Upper lobe of left lung (tissue), 6 donors: ENCODE measurements around the gene ENTHD1. TPM values are rescaled to one million over a fixed set of nuclear protein-coding genes. Genes with fewer than 3 reads are reported as not detected.

Experiments used
- ATAC-seq, 2 donors: fragments of 200-7000 bp; cut with Tn5 transposase; one replicate each; pipeline ENCODE4 v1.9.1; 2022; ENCODE audit warnings: mild to moderate bottlenecking in 2 of 2, moderate library complexity in 2 of 2; ENCODE audit not compliant: low FRiP score in 2 of 2
- DNase-seq, 2 donors: peaks; one replicate each; pipeline ENCODE4 v3.0.0-alpha.2; 2019 to 2020
- H3K27ac ChIP-seq, 4 donors: fragments of 200-600 bp; sonication (generic); one replicate each; pipeline ENCODE4 v1.5.1; 2016 to 2019
- H3K27me3 ChIP-seq, 4 donors: fragments of 200-600 bp; sonication (generic); one replicate each; pipeline ENCODE4 v1.5.1; 2017 to 2019
- H3K36me3 ChIP-seq, 4 donors: fragments of 200-600 bp; sonication (generic); one replicate each; pipeline ENCODE4 v1.5.1; 2016 to 2019
- H3K4me1 ChIP-seq, 4 donors: fragments of 200-600 bp; sonication (generic); one replicate each; pipeline ENCODE4 v1.5.1; 2018 to 2019
- H3K4me3 ChIP-seq, 4 donors: fragments of 200-600 bp; sonication (generic); one replicate each; pipeline ENCODE4 v1.5.1; 2017 to 2019; ENCODE audit warnings: mild to moderate bottlenecking in 2 of 4, moderate library complexity in 1 of 4
- H3K9me3 ChIP-seq, 4 donors: fragments of 200-600 bp; sonication (generic); one replicate each; pipeline ENCODE4 v1.5.1; 2018 to 2019
- EP300 ChIP-seq, 4 donors: sonication (generic); formaldehyde crosslinking; IDR thresholded peaks; one replicate each; pipeline ENCODE4 v1.5.1; 2017; ENCODE audit warnings: antibody characterized with exemption in 4 of 4, control low read depth in 2 of 4
- POLR2A ChIP-seq, 4 donors: fragments of 450-650 bp; IDR thresholded peaks; one replicate each; pipeline ENCODE4 v1.5.1; 2016 to 2017; ENCODE audit warnings: antibody characterized with exemption in 4 of 4, mild to moderate bottlenecking in 2 of 4
- POLR2AphosphoS5 ChIP-seq, 2 donors: sonication (generic); formaldehyde crosslinking; IDR thresholded peaks; one replicate each; pipeline ENCODE4 v1.5.1; 2017; ENCODE audit warnings: antibody characterized with exemption in 2 of 2
- WGBS, 2 donors: methylation state at CpG; one replicate each; pipeline ENCODE4 v1.1.5; 2017 to 2018; 5-methylcytosine and 5-hydroxymethylcytosine counted together
- total RNA-seq, 6 donors: library from RNA; depleted of rRNA in 4 of 6; stranded (reverse); fragments of >200 nt in 4 of 6; gene quantifications; one replicate each; pipeline versions ENCODE4 v1.1.0 to v1.2.1, GENCODE V29; 2016 to 2021
- TF ChIP-seq, protein P1 (sequence below), 6 experiments: fragments of 450-650 bp in 4 of 6; fragments of 200-600 bp in 2 of 6; sonication (generic) in 2 of 6; IDR thresholded peaks; one replicate each; pipeline ENCODE4 v1.5.1; 2016 to 2019; ENCODE audit warnings: antibody characterized with exemption in 6 of 6
- donor health status: DM: no; HTN: no; CAD: no; lungs with moderate emphysema.
- donor health status: DM: no; HTN: yes; CAD: no; lungs with severe emphysema.

The ENTHD1 gene
- total RNA-seq, 6 donors from 2014 or later, result 0.09 TPM; not detected in 5

DNA sequence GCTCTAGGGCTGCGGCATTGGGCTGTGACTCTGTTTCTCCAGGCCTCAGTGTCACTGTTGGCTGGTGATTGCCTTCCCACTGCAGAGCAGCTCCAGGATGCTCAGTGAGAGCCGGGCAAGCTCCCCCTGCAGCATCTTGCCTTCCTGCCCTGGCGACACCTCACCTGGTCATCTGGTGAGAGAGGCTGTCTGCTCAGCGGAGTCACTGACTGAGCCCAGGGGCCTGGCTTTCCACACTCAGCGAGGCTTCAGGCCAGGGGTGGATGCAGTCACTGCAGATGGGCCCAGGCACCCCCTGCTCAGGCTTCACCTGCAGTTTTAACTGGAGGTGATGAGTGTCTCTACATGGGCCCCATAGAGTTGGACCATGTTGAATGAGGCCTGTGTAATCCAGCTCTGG lies 186.2 kb downstream of the ENTHD1 start:
- no peaks in the 10 kb centered on the region for H3K36me3 ChIP-seq
- WGBS, 2 donors, result 96 to 100% methylated on average over 1 to 4 of the region's 5 CpGs
- no peak overlapping the region for H3K27ac ChIP-seq
- H3K4me3 ChIP-seq, result no peak overlapping the region
- DNase-seq, result no peak
- H3K9me3 ChIP-seq, result no peaks in the 10 kb centered on the region
- H3K4me1 ChIP-seq, result peaks cover 0 to 4% (median 0%) of the 10 kb centered on the region in 4 donors
- TF ChIP-seq POLR2A (IDR thresholded peaks at IDR 0.05), result no peak
- no peak for TF ChIP-seq POLR2AphosphoS5 (IDR thresholded peaks at IDR 0.05)
- TF ChIP-seq EP300 (IDR thresholded peaks at IDR 0.05), result no peak
- ATAC-seq, result no peak
- H3K27me3 ChIP-seq, result no peaks in the 10 kb centered on the region

DNA sequence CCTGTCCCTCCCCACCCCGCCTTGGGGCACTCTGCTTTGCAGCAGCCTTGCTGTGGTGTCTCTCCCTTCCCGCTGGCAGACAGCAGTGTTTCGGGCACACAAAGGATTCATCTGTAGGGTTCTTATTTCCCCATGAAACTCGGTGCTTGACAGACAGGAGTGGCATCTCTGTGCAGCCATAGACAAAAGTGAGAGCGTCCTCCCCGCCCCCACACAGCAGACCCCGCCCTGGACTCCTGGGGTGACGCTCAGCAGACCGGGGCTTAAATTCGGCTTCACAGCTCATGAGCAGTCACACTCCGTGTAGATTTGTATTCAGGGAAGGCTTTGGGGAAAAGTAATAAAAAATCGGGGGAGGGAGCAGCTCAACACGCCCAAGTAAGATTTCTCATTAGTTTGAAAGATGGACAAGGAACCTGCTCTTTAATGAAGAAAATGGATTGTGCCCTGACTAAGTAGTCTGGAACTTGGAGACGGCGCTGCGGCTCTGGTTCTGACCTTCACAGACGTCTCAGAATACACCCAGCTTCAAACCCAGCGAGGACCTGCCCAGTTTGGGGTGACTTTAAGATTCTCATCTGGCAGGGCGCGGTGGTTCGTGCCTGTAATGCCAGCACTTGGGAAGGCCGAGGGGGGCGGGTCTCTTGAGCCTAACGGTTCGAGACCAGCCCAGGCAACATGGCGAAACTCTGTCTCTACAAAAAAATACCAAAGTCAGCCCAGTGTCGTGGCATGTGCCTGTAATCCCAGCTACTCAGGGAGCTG lies 187.0 kb downstream of the ENTHD1 start:
- ATAC-seq (no peak), DNase-seq (no peak)
- no peak overlapping the region for H3K27ac ChIP-seq
- H3K9me3 ChIP-seq, result no peaks in the 10 kb centered on the region
- H3K36me3 ChIP-seq, result no peaks in the 10 kb centered on the region
- H3K4me1 ChIP-seq, result peaks cover 0 to 4% (median 0%) of the 10 kb centered on the region in 4 donors
- H3K4me3 ChIP-seq, result no peak overlapping the region
- TF ChIP-seq, protein P1, sequence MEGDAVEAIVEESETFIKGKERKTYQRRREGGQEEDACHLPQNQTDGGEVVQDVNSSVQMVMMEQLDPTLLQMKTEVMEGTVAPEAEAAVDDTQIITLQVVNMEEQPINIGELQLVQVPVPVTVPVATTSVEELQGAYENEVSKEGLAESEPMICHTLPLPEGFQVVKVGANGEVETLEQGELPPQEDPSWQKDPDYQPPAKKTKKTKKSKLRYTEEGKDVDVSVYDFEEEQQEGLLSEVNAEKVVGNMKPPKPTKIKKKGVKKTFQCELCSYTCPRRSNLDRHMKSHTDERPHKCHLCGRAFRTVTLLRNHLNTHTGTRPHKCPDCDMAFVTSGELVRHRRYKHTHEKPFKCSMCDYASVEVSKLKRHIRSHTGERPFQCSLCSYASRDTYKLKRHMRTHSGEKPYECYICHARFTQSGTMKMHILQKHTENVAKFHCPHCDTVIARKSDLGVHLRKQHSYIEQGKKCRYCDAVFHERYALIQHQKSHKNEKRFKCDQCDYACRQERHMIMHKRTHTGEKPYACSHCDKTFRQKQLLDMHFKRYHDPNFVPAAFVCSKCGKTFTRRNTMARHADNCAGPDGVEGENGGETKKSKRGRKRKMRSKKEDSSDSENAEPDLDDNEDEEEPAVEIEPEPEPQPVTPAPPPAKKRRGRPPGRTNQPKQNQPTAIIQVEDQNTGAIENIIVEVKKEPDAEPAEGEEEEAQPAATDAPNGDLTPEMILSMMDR (IDR thresholded peaks at IDR 0.05), result no peak
- TF ChIP-seq EP300 (IDR thresholded peaks at IDR 0.05) (no peak), POLR2AphosphoS5 (IDR thresholded peaks at IDR 0.05) (no peak), POLR2A (IDR thresholded peaks at IDR 0.05) (no peak)
- no peaks in the 10 kb centered on the region for H3K27me3 ChIP-seq
- 80 to 82% methylated on average over 25 to 27 of the region's 27 CpGs for WGBS, 2 donors

DNA sequence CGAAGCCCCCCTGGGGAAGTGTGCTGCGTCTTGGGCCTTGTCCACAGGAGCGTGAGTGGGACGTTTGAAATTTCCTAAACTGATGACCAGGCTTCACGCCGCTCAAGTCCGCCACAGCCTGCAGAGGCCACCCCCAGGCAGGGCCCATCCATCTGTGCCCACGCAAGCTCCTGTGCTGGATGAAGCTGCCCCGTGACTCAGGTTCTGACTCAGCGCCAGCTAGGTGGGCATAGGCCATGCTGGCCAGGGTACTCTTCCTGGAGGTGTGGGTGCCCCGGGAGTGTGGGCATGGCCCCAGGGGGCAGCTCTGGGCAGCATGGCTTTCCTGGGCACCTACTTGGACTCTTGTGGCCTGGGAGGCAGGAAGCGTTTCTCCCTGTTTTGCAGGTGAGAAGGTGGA lies 188.2 kb downstream of the ENTHD1 start:
- Histone ChIP-seq H3K9me3 (no peaks in the 10 kb centered on the region), H3K27me3 (no peaks in the 10 kb centered on the region), H3K4me1 (peaks cover 0 to 4% (median 0%) of the 10 kb centered on the region in 4 donors), H3K36me3 (no peaks in the 10 kb centered on the region), H3K27ac (no peak overlapping the region), H3K4me3 (no peak overlapping the region)
- ATAC-seq, result no peak
- no peak for TF ChIP-seq POLR2A (IDR thresholded peaks at IDR 0.05)
- no peak for TF ChIP-seq POLR2AphosphoS5 (IDR thresholded peaks at IDR 0.05)
- no peak for TF ChIP-seq EP300 (IDR thresholded peaks at IDR 0.05)
- TF ChIP-seq, protein P1 (IDR thresholded peaks at IDR 0.05), result no peak
- WGBS, 2 donors, result 91 to 94% methylated on average over 7 to 12 of the region's 12 CpGs
- no peak for DNase-seq

DNA sequence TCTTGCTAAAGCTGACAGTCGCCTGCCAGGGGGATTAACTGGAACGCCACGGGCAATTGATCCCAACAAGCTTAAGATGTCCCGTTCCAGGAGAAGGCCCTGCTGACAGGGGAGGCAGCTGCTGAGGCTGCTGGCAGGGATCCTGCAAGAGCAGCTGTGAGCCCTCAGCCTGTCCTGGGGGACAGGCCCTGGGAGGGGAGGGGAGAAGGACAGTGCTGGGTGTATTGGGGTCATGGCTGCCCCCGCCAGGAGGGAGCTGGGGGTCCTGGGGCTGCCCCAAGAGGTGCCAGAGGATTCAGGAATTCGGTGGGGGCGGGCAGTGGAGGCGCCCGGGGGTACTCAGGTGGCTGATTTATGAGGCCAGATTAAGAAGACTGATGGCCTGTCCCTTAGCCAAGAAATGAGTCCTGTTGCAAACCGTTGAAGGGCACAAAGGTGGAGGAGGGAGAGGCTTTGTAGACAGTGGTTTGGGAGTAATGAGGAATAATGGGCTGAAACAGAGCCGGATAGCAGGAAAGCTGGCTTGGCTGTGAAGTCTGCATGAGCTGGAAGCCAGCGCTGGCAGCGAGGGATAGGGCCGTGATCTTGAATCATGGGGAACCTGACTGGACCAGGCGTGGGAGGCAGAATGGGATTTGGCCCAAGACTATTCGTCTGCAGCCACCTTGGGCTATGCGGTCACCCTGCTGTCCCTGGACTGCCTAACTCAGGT lies 189.5 kb downstream of the ENTHD1 start:
- Histone ChIP-seq H3K4me3 (no peak overlapping the region), H3K4me1 (peaks cover 0 to 4% (median 0%) of the 10 kb centered on the region in 4 donors), H3K27me3 (no peaks in the 10 kb centered on the region), H3K27ac (no peak overlapping the region), H3K36me3 (no peaks in the 10 kb centered on the region), H3K9me3 (no peaks in the 10 kb centered on the region)
- ATAC-seq (peak; percentile 15 to 28), DNase-seq (no peak)
- 58 to 62% methylated on average over 12 to 17 of the region's 17 CpGs for WGBS, 2 donors
- TF ChIP-seq POLR2AphosphoS5 (IDR thresholded peaks at IDR 0.05) (no peak), EP300 (IDR thresholded peaks at IDR 0.05) (no peak), POLR2A (IDR thresholded peaks at IDR 0.05) (no peak)
- TF ChIP-seq, protein P1 (IDR thresholded peaks at IDR 0.05), result no peak

DNA sequence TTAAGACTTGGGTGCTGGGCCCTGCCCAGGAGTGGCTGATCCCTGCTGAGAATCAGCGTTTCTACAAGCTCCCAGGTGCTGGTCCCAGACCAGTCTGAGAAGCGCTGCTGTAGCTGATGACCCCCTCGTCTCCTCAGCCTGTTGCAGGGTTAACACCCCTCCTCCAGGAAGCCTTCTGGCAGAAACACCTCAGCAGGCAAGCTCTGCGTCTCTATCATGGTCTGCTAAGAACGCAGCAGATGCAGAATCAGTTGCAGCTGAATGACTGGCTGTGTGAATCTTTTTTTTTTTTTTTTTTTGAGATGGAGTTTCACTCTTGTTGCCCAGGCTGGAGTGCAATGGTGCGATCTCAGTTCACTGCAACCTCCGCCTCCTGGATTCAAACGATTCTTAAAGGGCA lies 190.5 kb downstream of the ENTHD1 start:
- ATAC-seq (no peak), DNase-seq (no peak)
- H3K4me1 ChIP-seq, result peaks cover 0 to 4% (median 0%) of the 10 kb centered on the region in 4 donors
- no peak overlapping the region for H3K27ac ChIP-seq
- no peak overlapping the region for H3K4me3 ChIP-seq
- WGBS, 2 donors, result 74 to 81% methylated on average over 7 to 8 of the region's 8 CpGs
- no peak for TF ChIP-seq POLR2A (IDR thresholded peaks at IDR 0.05)
- TF ChIP-seq POLR2AphosphoS5 (IDR thresholded peaks at IDR 0.05), result no peak
- TF ChIP-seq, protein P1 (IDR thresholded peaks at IDR 0.05), result no peak
- TF ChIP-seq EP300 (IDR thresholded peaks at IDR 0.05), result no peak
- H3K36me3 ChIP-seq, result no peaks in the 10 kb centered on the region
- H3K27me3 ChIP-seq, result no peaks in the 10 kb centered on the region
- no peaks in the 10 kb centered on the region for H3K9me3 ChIP-seq
